ENCODE results near the gene PRKG1. TPM values are rescaled to one million over a fixed set of nuclear protein-coding genes. Genes with fewer than 3 reads are reported as not detected.

The PRKG1 gene
- total and polyA plus RNA-seq, 8 donors = 1.2 to 9.6 (median 2.9) TPM

- TF ChIP-seq CTCF (IDR thresholded peaks at IDR 0.05) = no peak
- Histone ChIP-seq H3K4me3 (no peak overlapping the region), H3K4me1 (peaks cover 0 to 5% (median 0%) of the 10 kb centered on the region in 3 donors), H3K9me3 (no peaks in the 10 kb centered on the region), H3K27ac (no peak overlapping the region), H3K36me3 (no peaks in the 10 kb centered on the region), H3K27me3 (no peaks in the 10 kb centered on the region)
- no peak for DNase-seq
- intact Hi-C loops (cut with DNase I) = no loop called here
- no peak for FAIRE-seq
- no peak for ATAC-seq
Observed at GRCh38 chr10:52019656-52020055, 945.4 kb downstream of the PRKG1 start.

GRCh38 chr10:52020173-52020572 lies 945.9 kb downstream of the PRKG1 start:
- DNase-seq (no peak), ATAC-seq (peak in 1 of 4 donors; percentile 52), FAIRE-seq (no peak)
- H3K27ac ChIP-seq = no peak overlapping the region
- H3K4me3 ChIP-seq = no peak overlapping the region
- H3K4me1 ChIP-seq = peaks cover 0 to 5% (median 0%) of the 10 kb centered on the region in 3 donors
- H3K36me3 ChIP-seq = no peaks in the 10 kb centered on the region
- whole genome bisulfite sequencing, 2 donors = 25 to 31% methylated on average over 2 of the region's 2 CpGs
- intact Hi-C loops (cut with DNase I) = no loop called here
- TF ChIP-seq CTCF (IDR thresholded peaks at IDR 0.05) = no peak
- H3K9me3 ChIP-seq = no peaks in the 10 kb centered on the region
- H3K27me3 ChIP-seq = no peaks in the 10 kb centered on the region

GRCh38 chr10:52020702-52021101 lies 946.4 kb downstream of the PRKG1 start:
- intact Hi-C loops (cut with DNase I) = no loop called here
- DNase-seq (no peak), FAIRE-seq (no peak), ATAC-seq (no peak)
- 74 to 87% methylated on average over 2 of the region's 2 CpGs for WGBS, 2 donors
- TF ChIP-seq CTCF (IDR thresholded peaks at IDR 0.05) = no peak
- H3K9me3 ChIP-seq = no peaks in the 10 kb centered on the region
- no peak overlapping the region for H3K27ac ChIP-seq
- no peak overlapping the region for H3K4me3 ChIP-seq
- H3K27me3 ChIP-seq = no peaks in the 10 kb centered on the region
- peaks cover 0 to 5% (median 0%) of the 10 kb centered on the region in 3 donors for H3K4me1 ChIP-seq
- H3K36me3 ChIP-seq = no peaks in the 10 kb centered on the region

- H3K4me1 ChIP-seq = no peaks in the 10 kb centered on the region
- no peak for TF ChIP-seq CTCF (IDR thresholded peaks at IDR 0.05)
- no peaks in the 10 kb centered on the region for H3K36me3 ChIP-seq
- DNase-seq (no peak), ATAC-seq (no peak), FAIRE-seq (no peak)
- no peaks in the 10 kb centered on the region for H3K9me3 ChIP-seq
- H3K27me3 ChIP-seq = no peaks in the 10 kb centered on the region
- 77 to 79% methylated on average over 4 of the region's 4 CpGs for WGBS, 2 donors
- no peak overlapping the region for H3K4me3 ChIP-seq
- intact Hi-C loops (cut with DNase I) = no loop called here
- no peak overlapping the region for H3K27ac ChIP-seq
Observed at GRCh38 chr10:52027055-52027705, 952.9 kb downstream of the PRKG1 start.

- TF ChIP-seq CTCF (IDR thresholded peaks at IDR 0.05) = no peak
- no peaks in the 10 kb centered on the region for H3K36me3 ChIP-seq
- H3K27me3 ChIP-seq = no peaks in the 10 kb centered on the region
- no peaks in the 10 kb centered on the region for H3K9me3 ChIP-seq
- intact Hi-C loops (cut with DNase I) = no loop called here
- no peak for FAIRE-seq
- ATAC-seq = no peak
- DNase-seq = no peak
- H3K4me3 ChIP-seq = no peak overlapping the region
- H3K27ac ChIP-seq = no peak overlapping the region
- 80% methylated on average over 2 of the region's 2 CpGs for WGBS, 2 donors
- H3K4me1 ChIP-seq = no peaks in the 10 kb centered on the region
Observed at GRCh38 chr10:52028523-52028858, 954.2 kb downstream of the PRKG1 start.
